Astrocyte (in vitro differentiated cells and primary cell): ENCODE data around the gene SCN2B. TPM values are rescaled to one million over a fixed set of nuclear protein-coding genes. Genes with fewer than 3 reads are reported as not detected.
"Not testable (repeated sequence)": the region's sequence is repeated elsewhere in the genome, so short reads cannot be mapped to it uniquely, and the experiment has no call there.

ENCODE experiments used
- DNase-seq: peaks from one replicate; pipeline ENCODE4 v3.0.0-alpha.2; 2010; ENCODE audit warnings: low read depth
- FAIRE-seq: peaks from 2 replicates; lab custom pipeline; 2011; peaks lifted over from hg19 to GRCh38; lab: Jason Lieb, UNC
- H2AFZ ChIP-seq: 2 replicates; pipeline ENCODE4 v1.6.0; 2012; ENCODE audit warnings: low read depth, low read length, inconsistent platforms
- H3K27ac ChIP-seq: 2 replicates; pipeline ENCODE4 v1.5.1; 2011; ENCODE audit warnings: low read depth, low read length, inconsistent platforms
- H3K27me3 ChIP-seq: 2 replicates; pipeline ENCODE4 v1.6.0; 2011; ENCODE audit warnings: low read length, inconsistent platforms; ENCODE audit not compliant: insufficient read depth
- H3K36me3 ChIP-seq: 2 replicates; pipeline ENCODE4 v1.5.1; 2011; ENCODE audit warnings: low read length, inconsistent platforms; ENCODE audit not compliant: insufficient read depth
- H3K4me1 ChIP-seq: 2 replicates; pipeline ENCODE4 v1.5.1; 2011; ENCODE audit warnings: low read length, inconsistent platforms; ENCODE audit not compliant: insufficient read depth
- H3K4me2 ChIP-seq: 2 replicates; pipeline ENCODE4 v1.6.0; 2012; ENCODE audit warnings: low read length, inconsistent platforms
- H3K4me3 ChIP-seq: 2 replicates; pipeline ENCODE4 v1.5.1; 2011; ENCODE audit warnings: low read depth, mild to moderate bottlenecking, low read length, inconsistent platforms; ENCODE audit not compliant: insufficient read depth
- H3K79me2 ChIP-seq: 2 replicates; pipeline ENCODE4 v1.6.0; 2012; ENCODE audit warnings: mild to moderate bottlenecking, low read length, inconsistent platforms; ENCODE audit not compliant: insufficient read depth
- H3K9ac ChIP-seq: 2 replicates; pipeline ENCODE4 v1.6.0; 2012; ENCODE audit warnings: mild to moderate bottlenecking, low read length, inconsistent platforms
- H3K9me3 ChIP-seq: 2 replicates; pipeline ENCODE4 v1.5.1; 2012; ENCODE audit warnings: low read depth, mild to moderate bottlenecking, low read length, inconsistent platforms; ENCODE audit not compliant: insufficient read depth
- H4K20me1 ChIP-seq: 2 replicates; pipeline ENCODE4 v1.6.0; 2012; ENCODE audit warnings: low read length, inconsistent platforms; ENCODE audit not compliant: insufficient read depth
- H3K27ac Mint-ChIP-seq: one replicate; pipeline ENCODE4 v1.8.0; 2021; ENCODE audit warnings: mild to moderate bottlenecking, mixed read lengths; ENCODE audit not compliant: unreplicated experiment
- H3K27me3 Mint-ChIP-seq: one replicate; pipeline ENCODE4 v1.8.0; 2021; ENCODE audit warnings: low read depth, mixed read lengths; ENCODE audit not compliant: unreplicated experiment
- H3K36me3 Mint-ChIP-seq: one replicate; pipeline ENCODE4 v1.8.0; 2021; ENCODE audit warnings: low read depth, mixed read lengths; ENCODE audit not compliant: unreplicated experiment
- H3K4me1 Mint-ChIP-seq: one replicate; pipeline ENCODE4 v1.8.0; 2021; ENCODE audit warnings: low read depth, mixed read lengths; ENCODE audit not compliant: unreplicated experiment
- H3K4me3 Mint-ChIP-seq: one replicate; pipeline ENCODE4 v1.8.0; 2021; ENCODE audit warnings: mild to moderate bottlenecking, moderate library complexity, mixed read lengths; ENCODE audit not compliant: unreplicated experiment
- H3K9me3 Mint-ChIP-seq: one replicate; pipeline ENCODE4 v1.8.0; 2021; ENCODE audit warnings: mild to moderate bottlenecking, mixed read lengths; ENCODE audit not compliant: unreplicated experiment
- CTCF ChIP-seq: IDR thresholded peaks from 2 replicates; pipeline ENCODE4 v1.5.1; 2011; ENCODE audit warnings: low read depth, mild to moderate bottlenecking, inconsistent platforms, low read length, moderate library complexity; ENCODE audit not compliant: insufficient read depth
- EZH2 ChIP-seq: IDR thresholded peaks from 2 replicates; pipeline ENCODE4 v1.6.1; 2012; ENCODE audit warnings: mild to moderate bottlenecking, low read length, inconsistent platforms; ENCODE audit not compliant: insufficient read depth
- total RNA-seq: library from RNA; stranded (reverse); gene quantifications from 2 replicates; pipeline ENCODE4 v1.2.1, GENCODE V29; 2021

The SCN2B gene
- total RNA-seq, 1 donor from 2014 or later, result 0.18 TPM

DNA sequence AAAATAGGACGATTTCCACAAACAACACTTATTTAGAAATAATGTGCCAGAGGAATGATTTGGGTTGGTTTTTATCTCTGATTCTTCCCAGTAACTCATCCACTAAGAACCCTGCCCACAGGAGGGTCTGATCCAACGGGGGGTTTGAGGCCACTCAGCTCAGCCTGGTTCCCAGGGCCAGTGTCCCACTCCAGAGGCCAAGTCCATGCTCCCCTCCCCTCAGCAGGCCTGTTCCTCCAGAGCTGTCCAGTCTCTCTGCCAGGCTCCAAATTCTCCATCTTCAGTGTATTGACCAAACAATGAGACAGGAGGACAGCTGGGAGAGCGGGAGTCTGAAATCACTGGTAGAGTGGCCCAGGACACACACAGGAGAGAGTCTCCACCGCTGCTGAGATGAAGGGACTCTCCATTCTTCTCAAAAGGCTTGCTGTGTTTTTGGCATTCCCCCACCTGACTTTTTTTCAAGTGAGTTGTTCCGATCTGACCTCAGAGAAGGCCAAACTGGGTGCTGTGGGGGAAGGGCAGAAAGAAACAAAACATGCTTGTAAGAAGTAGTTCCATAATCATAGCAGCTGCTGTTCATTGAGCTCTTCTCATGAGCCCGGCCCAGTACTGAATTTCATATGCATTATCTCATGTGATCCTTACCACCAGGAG is 17.6 kb upstream of the SCN2B start:
- Mint-ChIP-seq H3K27ac (no peak overlapping the region), H3K4me3 (no peak overlapping the region), H3K4me1 (peaks cover 13% of the 10 kb centered on the region), H3K27me3 (peaks cover 5% of the 10 kb centered on the region), H3K9me3 (peaks cover 3% of the 10 kb centered on the region), H3K36me3 (no peaks in the 10 kb centered on the region)
- H3K4me2 ChIP-seq, result no peak overlapping the region
- no peaks in the 10 kb centered on the region for H4K20me1 ChIP-seq
- H2AFZ ChIP-seq, result no peak overlapping the region
- no peaks in the 10 kb centered on the region for H3K4me1 ChIP-seq
- H3K27me3 ChIP-seq, result no peaks in the 10 kb centered on the region
- H3K4me3 ChIP-seq, result no peak overlapping the region
- H3K9me3 ChIP-seq, result no peaks in the 10 kb centered on the region
- no peak overlapping the region for H3K27ac ChIP-seq
- no peak for FAIRE-seq
- no peak for TF ChIP-seq CTCF
- no peak for TF ChIP-seq EZH2
- DNase-seq, result no peak
- H3K79me2 ChIP-seq, result no peaks in the 10 kb centered on the region
- no peak overlapping the region for H3K9ac ChIP-seq
- H3K36me3 ChIP-seq, result no peaks in the 10 kb centered on the region

GRCh38 chr11:118192817-118193216 is 16.4 kb upstream of the SCN2B start:
- H3K4me3 ChIP-seq, FAIRE-seq, H4K20me1 ChIP-seq, H3K9me3 ChIP-seq, H2AFZ ChIP-seq, H3K27me3 Mint-ChIP-seq, H3K27me3 ChIP-seq, H3K4me3 Mint-ChIP-seq, H3K9ac ChIP-seq, DNase-seq, H3K4me2 ChIP-seq, H3K27ac ChIP-seq, H3K4me1 ChIP-seq, H3K36me3 Mint-ChIP-seq, H3K79me2 ChIP-seq, H3K9me3 Mint-ChIP-seq, H3K27ac Mint-ChIP-seq, H3K36me3 ChIP-seq: not testable (repeated sequence)
- peaks cover 13% of the 10 kb centered on the region for H3K4me1 Mint-ChIP-seq

DNA sequence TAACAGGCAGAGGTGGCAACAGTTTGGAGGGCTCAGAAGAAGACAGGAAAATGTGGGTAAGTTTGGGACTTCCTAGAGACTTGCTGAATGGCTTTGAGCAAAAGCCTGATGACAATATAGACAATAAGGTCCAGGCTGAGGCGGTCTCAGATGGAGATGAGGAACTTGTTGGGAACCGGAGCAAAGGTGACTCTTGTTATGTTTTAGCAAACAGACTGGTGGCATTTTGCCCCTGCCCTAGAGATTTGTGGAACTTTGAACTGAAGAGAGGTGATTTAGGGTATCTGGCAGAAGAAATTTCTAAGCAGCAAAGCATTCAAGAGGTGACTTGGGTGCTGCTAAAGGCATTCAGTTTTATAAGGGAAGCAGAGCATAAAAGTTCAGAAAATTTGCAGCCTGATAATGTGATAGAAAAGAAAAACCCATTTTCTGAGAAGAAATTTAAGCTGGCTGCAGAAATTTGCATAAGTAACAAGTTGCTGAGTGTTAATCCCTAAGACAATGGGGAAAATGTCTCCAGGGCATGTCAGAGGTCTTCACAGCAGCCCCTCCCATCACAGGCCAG is 14.6 kb upstream of the SCN2B start:
- H3K4me2 ChIP-seq, H3K27ac ChIP-seq, H3K27me3 ChIP-seq, H3K36me3 ChIP-seq, H3K79me2 ChIP-seq, H3K9me3 ChIP-seq, H3K36me3 Mint-ChIP-seq, H3K27ac Mint-ChIP-seq, FAIRE-seq, H3K9me3 Mint-ChIP-seq, H4K20me1 ChIP-seq, H3K4me3 ChIP-seq, H3K4me3 Mint-ChIP-seq, DNase-seq, H3K4me1 ChIP-seq, H2AFZ ChIP-seq, H3K9ac ChIP-seq: not testable (repeated sequence)
- peaks cover 18% of the 10 kb centered on the region for H3K27me3 Mint-ChIP-seq
- H3K4me1 Mint-ChIP-seq, result peaks cover 16% of the 10 kb centered on the region
